ENCODE measurements around the gene IQSEC1.

DNA sequence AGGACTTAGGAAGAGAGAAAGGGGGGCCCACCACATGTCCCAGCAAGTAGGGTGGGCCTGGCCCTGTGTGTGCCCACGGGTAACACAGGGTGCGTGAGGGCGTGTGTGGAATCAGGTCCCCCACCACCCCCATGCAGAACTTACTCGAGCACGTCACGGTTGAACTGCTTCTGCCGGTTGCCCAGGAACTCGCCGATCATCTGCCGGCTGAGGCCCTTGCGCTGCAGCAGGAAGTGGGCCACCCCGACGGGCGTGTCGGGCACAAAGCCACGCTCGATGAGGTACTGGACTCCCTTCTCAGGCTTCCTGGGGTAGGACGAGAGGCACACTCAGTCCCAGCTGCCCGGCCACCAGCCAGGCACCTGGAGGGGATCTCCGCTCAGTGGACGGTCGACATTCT lies 148.8 kb downstream of the IQSEC1 start:
- TF ChIP-seq, protein P1, sequence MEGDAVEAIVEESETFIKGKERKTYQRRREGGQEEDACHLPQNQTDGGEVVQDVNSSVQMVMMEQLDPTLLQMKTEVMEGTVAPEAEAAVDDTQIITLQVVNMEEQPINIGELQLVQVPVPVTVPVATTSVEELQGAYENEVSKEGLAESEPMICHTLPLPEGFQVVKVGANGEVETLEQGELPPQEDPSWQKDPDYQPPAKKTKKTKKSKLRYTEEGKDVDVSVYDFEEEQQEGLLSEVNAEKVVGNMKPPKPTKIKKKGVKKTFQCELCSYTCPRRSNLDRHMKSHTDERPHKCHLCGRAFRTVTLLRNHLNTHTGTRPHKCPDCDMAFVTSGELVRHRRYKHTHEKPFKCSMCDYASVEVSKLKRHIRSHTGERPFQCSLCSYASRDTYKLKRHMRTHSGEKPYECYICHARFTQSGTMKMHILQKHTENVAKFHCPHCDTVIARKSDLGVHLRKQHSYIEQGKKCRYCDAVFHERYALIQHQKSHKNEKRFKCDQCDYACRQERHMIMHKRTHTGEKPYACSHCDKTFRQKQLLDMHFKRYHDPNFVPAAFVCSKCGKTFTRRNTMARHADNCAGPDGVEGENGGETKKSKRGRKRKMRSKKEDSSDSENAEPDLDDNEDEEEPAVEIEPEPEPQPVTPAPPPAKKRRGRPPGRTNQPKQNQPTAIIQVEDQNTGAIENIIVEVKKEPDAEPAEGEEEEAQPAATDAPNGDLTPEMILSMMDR (IDR thresholded peaks at IDR 0.05; ENCODE audit: insufficient read depth, low read length, poor library complexity, severe bottlenecking) = no peak
- TF ChIP-seq EZH2phosphoT487 (conservative IDR thresholded peaks at IDR 0.05; ENCODE audit: low read length) = no peak
